GM21529 (cell line): ENCODE data around the gene IQCF6.
"Not testable (repeated sequence)": the region's sequence is repeated elsewhere in the genome, so short reads cannot be mapped to it uniquely, and the experiment has no call there.

Source experiments
- ATAC-seq: cut with Tn5 transposase; IDR thresholded peaks from one replicate; pipeline ENCODE4 v1.9.1; 2021; ENCODE audit not compliant: unreplicated experiment

The IQCF6 gene

DNA sequence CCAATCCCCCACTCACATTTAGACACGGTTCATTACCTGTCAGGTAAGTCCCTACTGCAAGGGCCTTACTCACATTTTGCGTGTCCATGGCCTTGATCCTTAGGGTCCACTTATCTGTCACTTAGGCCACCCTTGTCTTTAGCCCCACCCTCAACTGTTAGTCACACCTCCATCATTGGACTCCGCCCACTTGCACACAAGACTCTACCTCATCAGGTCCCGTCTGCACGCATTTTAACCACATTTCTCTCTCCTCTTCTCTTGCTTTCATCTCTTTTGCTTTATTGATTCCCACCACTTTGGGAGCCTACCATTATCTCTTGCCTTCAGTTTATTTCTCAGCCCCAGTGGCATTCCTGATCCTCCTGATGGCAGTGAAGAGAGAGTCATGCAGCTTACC is at the start of gene IQCF6:
Gene IQCF6, minus strand, starts transcription at position 101 of the 400 bp plus-strand sequence. Its CDS starts 13 bp downstream, at position 88.
- ATAC-seq = no peak

DNA sequence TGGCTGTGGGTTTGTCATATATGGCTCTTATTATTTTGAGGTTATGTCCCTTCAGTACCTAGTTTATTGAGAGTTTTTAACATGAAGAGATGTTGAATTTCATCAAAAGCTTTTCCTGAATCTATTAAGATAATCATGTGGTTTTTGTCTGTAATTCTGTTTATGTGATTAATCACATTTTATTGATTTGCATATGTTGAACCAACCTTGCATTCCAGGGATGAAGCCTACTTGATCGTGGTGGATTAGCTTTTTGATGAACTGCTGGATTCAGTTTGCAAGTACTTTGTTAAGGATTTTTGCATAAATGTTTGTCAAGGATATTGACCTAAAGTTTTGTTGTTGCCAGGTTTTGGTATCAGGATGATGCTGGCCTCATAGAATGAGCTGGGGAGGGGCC is 49.3 kb upstream of the IQCF6 start:
- no peak for ATAC-seq

DNA sequence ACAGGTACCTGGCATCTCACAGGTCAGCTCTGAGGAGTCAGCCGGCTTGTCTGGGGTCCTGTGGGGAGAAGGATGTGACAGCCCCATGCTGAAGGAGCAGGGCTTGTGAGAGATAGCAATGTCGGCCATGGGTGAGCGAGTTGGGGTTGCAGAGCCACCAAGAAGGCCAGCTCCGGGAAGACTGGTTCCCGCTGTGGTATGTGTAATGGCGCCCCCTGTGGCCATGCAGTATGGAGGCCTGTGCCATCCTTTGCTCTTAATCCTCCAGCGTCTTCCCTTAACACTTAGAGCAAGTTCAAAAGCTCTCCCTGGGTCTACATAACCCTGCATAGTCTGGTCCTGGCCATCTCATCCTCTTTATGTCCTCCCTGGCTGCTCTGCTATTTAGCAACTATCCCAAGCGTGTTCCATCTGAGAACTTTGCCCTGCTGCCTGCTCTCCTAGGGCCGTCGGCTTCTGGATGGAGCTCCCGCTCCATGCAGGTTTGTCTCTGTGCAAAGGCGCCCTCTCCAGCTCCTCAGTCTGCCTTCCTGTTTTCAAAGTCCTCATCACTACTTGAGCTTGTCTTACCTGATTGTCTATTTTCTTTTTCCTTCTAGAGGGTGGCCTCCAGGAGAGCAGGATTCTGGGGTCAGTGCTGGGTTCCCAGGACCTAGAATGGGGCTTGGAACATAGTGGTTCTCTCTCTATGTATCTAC is 40.8 kb upstream of the IQCF6 start:
- no peak for ATAC-seq

DNA sequence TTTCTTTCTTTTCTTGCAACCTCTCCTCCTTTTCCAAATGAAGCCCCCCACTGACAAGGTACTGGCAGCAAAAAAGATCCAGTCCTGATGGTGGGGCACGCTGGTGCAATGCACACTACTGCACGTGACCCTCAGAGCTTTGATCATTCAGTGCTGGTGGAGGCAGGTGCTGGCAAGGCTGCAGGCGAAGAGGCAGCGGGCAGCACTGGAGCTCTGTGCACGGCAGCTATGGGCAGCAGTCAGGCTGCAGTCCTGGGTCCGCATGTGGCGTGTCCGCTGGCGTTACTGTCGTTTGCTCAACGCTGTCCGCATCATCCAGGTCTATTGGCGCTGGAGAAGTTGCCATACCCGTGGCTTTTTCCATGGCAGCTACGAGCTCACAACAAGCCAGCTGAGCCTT is 40.1 kb upstream of the IQCF6 start:
- ATAC-seq = no peak

DNA sequence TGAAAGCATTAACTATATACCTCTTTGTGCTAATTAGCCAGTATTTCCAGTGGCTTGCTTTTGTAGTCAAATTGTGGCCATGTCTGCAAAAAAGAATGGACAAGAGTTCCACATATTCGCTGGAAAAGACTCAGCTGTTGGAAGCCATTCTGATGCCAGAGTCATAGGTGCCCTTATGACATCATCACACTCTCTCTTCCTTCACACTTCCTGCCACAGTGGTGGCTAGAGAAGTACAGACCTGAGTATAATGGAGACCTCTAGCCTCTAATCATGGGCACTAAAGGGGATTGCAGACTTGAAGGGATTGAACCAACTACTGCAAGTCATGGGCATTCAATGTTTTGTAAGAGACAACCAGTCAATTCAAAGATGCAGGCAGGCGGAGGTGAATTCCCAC is 38.3 kb upstream of the IQCF6 start:
- no peak for ATAC-seq

DNA sequence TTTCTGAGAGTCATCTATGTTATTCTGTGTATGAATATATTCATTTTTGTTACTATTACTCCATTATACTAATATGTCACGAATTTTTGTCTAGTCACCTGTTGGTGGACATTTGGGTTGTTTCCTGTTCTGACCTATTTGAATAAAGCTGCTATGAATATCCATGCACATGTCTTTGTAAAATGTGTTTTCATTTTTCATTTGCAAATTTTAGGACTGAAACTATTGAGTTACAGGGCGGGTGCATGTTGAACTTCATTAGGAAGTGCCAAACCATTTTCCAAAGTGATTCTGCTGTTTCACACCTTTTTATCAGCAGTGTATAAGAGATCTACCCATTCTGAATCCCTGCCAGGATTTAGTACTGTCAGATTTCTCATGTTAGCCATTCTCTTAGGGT is 37.7 kb upstream of the IQCF6 start:
- ATAC-seq = no peak

DNA sequence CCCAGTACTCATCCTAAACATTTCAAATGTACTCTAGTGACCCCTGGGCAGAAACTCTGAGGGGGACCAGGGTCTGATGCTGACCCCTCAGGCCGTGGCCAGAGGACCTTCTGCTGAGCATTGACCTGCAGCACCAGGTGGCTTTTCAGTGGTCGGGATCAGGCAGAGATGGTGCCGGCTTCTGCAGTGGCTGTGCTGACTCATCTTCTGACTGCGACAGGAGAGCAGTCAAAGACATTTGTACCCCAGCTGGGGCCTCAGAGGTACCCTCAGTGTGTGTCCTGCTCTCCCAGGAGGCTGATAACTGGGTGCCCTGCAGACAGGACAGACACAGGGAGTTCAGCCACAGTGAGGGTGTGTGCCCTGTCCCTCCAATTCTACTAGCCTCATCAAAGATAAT is 36.6 kb upstream of the IQCF6 start:
- no peak for ATAC-seq

DNA sequence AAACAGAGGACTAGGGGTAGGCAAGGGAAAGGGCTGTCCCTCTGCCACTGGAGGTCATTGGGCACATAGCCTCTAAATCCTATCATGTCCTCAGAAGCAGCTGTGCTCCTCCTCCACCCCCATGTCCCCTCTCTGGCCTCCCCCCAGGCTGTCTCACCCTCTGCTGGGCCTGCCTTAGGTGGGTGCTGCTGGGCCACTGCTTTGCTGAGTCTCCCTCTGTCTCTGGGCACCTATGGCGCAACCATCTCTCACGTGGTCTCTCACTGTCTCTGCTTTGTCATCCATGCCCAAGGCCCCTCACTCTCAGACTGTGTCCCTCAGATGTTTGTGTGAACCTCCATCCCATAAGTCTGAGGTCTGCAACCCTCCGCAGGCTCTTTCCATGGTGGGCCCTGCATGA is 35.0 kb upstream of the IQCF6 start:
- no peak for ATAC-seq

DNA sequence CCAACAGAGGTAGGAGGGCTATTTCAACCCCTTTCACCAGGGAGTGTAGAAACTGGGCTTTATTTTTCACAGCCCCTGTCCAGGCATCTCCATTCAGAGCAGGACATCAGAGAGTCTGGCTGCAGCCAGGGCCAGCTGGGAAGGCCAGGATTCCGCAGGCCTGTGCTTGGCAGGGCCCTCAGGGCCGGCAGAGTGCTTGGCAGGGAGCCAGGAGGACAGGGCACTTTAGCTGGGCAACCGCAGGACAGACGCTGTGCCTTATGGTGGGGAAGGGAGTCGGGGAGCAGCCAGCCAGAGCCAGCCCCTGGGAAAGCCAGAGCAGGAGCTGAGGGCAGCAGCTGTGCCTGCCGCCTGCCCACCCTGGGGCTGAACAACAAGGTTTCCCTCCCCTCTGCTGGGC is 34.5 kb upstream of the IQCF6 start:
- no peak for ATAC-seq

DNA sequence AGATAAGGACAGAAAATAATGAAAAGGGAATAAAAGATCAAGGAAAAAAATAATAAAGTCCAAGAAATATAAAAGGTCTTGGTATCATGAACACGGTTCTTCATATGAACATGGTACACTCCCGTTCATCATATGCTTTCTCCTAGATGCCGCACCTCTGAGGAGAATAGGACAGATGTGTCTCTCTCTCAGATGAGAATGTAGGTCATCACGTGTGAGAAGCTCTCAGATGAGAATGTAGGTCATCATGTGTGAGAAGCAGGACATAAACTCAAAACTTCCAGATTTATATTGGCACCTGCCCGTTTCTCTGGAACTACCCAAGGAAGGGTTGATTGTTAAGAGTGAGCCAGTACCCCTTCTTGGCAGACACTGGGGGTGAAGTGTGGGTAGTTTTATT is 29.9 kb upstream of the IQCF6 start:
- ATAC-seq = no peak

DNA sequence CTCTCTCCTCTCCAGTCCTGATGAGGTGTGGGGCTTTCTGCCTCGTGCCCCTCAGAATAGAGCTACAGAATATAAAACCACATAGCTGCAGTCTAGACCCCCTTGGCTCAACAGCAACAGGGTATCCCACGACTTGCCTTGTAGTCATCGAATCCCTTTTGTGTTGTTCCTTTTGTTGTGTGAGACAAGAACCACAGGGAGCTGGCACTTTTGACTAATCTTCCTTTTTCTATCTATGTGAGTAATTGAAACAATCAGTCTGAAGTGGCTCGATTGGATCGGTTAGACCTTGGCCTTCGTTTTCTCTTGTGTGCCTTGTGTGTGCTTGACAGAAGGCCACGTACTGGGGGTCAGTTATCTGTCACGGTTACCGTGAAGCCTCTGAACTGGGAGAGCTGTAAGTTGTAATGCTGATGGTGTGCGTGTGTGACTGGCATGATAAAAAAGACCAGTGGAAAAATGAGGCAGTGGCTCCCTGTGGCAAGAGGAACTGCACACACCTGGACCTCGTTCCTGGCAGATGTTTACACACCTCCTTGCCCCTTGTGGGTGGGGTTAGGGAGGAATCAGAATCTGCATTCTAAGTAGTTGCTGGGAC is 23.2 kb upstream of the IQCF6 start:
- no peak for ATAC-seq

DNA sequence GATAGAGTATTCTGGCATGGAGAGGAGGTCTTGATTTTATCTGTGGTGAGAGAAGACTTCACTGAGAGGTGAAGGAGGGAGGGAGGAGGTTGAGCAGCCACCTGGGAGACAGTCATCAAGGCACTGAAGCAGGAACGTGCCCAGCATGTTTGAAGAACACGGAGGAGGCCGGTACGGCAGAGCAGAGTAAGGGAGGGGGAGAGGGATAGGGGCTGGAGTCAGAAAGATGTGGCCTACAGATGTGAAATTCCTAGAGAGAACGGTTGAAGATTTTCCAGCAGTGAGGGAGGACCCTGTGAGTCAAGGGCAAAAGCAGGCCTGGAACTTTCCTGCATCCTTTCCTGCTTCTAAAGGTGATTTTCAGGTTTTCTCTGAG is 21.7 kb upstream of the IQCF6 start:
- ATAC-seq = no peak

DNA sequence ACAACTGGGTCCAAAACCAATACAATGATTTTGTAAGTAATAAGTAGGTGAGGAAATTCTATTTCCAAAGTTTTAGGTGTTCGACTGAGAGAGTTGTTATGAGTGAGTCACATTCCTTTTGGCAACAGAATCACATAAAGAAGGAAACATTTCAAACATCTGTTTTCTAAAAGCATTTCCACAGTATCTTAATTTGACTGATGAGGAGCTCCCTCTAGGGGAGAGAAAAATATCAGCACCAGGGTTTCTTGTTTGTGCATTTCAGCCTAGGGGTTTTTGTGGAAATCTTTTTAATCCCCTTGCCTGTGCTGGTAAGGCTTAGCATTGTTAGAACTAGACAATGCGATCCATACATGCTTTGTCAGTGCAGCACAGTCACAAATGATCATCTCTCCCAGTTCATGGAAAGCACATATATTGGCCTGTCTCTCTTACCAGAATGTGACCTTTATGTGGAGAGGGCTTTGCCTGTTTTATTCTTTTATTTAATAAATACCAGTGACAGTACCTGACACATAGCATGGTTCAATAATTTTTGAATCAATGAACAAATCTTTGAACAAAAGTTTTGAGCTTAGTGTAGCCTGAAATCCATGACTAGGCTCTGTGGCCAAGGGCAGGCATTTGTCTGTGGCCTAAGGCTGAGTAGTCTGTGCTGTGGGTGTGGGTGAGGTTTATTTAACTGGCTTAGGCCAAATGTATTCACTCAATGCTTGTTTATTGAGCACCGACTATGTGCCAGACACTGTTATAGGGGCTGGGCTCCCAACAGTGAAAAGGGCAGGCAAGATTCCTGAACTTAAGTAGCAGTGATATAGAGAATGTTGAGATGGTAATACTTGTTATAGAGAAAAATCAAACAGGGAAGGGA is 21.1 kb upstream of the IQCF6 start:
- no peak for ATAC-seq

DNA sequence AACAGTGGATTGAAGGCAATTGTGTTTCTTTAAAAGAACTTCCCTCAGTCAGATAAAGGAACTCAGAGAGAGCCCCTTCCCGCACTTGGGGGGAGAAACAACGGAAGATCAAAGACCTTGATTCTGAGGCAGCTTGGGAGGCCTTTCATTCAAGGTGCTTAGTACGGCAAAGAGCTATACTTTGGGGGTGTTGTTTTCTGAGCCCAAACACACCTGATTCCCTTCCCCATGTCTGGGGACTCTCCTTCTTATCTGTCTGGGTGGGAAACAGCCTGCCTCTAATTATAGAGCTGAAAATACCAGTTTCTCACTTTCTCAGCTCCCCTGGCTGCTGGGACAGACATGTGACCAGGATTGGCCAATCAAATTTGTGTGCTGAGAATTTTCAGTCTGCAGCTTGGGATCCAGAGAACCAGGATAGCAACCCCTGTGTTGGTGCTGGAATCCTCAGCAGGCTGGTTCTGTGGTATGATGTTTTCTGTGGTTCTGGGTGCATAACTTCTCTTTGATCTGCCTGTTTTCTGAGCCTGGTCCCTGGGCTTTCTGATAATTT is 19.4 kb upstream of the IQCF6 start:
- no peak for ATAC-seq

DNA sequence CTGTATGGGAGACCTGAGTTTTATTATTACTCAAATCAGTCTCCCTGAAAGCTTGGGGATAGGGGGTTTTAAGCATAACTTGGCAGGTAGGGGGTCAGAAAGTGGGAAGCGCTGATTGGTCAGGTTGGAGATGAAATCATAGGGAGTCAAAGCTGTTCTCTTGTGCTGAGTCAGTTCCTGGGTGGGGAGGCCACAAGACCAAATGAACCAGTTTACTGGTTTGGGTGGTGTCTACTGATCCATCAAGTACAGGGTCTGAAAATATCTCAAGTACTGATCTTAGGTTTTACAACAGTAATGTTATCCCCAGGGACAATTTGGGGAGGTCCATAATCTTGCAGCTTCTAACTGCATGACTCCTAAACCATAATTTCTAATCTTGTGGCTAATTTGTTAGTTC is 17.8 kb upstream of the IQCF6 start:
- no peak for ATAC-seq

DNA sequence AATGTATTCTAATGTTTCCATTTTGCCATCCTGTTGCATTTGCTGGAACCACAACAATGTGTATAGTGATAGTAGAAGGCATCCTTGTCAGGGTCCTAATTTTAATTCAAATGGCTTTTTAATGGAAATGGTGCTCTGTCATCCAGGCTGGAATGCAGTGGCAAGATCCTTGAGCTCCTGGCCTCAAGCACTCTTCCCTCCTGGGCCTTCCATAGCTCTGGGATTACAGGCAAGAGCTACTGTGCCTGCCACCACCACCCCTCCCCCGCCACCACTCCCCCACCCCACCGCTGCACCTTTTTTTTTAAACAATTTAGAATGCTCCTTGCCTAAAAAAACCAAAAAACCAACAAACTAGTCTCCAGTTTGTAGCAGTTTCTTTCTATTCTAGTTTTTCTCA is 15.2 kb upstream of the IQCF6 start:
- no peak for ATAC-seq

DNA sequence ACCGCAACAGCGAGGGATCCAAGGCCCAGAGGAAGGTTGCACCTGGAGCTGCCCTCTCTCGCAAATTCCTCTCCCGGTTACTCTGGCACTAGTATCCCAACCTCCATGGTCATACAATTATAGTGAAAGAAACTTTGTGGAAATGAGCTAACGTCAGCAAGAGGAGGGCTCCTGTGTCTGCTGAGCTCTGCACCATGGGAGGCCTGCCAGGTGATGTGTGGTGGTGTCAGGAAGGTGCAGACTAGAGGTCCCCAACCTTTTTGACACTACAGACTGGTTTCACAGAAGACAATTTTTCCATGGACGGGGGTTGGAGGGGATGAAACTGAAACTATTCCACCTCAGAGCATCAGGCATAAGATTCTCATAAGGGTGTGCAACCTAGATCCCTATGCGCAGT is 13.2 kb upstream of the IQCF6 start:
- ATAC-seq = no peak

DNA sequence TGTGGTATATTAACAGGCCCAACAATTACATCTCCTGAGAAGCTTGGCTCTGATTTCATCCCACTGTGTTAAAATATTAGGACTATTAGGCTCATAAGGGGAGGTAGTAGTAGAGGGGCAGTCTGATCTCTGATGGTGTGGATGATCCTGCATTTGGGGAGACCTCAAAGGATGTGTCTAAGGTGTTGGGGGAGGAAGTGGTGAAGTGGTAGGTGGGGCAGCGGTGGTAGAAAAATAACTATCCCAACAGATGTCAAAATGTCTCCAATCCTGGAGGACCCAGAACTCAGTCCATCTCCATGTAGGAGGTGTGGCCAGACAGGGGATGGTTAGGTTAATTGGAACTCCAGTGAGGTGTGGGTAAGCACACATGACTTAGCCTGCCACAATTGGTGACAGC is 10.4 kb upstream of the IQCF6 start:
- ATAC-seq = no peak

DNA sequence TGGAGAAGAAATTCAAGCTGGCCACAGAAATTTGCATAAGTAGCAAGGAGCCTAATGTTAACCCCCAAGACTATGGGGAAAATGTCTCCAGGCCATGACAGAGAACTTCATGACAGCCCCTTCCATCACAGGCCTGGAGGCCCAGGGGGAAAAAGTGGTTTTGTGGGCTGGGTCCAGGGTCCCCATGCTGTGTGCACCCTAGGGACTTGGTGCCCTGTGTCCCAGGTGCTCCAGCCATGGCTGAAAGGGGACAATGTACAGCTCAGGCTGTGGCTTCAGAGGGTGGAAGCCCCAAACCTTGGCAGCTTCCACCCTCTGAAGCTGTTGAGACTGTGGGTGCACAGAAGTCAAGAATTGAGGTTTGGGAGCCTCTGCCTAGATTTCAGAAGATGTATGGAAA is 8.5 kb upstream of the IQCF6 start:
- not testable (repeated sequence) for ATAC-seq

DNA sequence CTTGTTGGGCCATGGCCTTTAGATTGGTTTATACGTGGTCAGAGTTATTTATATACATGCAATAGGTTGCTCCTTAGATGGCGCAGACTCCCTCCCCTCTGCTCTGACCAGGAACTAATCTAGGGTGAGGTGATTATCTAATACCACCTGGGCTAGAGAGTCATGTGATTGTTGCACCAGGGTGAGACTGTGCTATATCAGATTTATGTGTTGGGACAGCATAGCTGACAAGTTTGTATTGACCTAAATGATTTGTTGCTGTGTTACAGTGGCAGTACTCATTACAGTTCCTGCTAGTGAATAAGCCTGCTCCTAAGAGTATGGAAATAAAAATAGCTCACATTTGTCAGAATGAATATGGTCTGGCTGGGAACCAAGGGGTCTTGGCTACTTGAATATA is 7.2 kb upstream of the IQCF6 start:
- ATAC-seq = no peak

DNA sequence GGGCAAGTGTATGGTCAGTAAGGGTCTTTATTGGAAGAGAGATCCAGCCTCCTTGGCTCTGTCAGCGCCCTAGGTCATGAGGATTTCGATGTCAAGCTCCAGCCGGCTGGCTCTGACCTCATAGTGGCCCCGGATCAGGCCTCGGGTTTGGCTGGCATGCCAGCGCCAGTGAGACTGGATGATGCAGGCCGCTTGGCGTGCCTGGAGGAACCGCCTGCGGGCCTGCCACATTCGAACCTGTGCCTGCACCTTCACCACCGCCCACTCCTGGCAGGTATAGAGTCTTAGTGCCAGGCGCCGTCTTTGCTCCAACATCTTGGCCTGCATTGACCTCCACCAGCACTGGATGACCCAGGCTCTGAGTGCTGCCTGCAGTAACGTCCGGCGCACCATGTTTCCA is 483 bp downstream of the IQCF6 start:
- ATAC-seq = no peak

DNA sequence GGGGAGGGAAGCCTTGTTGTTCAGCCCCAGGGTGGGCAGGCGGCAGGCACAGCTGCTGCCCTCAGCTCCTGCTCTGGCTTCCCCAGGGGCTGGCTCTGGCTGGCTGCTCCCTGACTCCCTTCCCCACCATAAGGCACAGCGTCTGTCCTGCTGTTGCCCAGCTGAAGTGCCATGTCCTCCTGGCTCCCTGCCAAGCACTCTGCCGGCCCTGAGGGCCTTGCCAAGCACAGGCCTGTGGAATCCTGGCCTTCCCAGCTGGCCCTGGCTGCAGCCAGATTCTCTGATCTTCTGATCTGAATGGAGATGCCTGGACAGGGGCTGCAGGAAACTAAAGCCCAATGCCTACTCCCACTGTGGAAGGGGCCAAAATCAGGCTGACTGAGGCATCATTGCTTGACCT is 1.1 kb downstream of the IQCF6 start:
- no peak for ATAC-seq
